GM21528 (cell line): ENCODE data around the gene SLC35G3.
"Not testable (repeated sequence)": the region's sequence is repeated elsewhere in the genome, so short reads cannot be mapped to it uniquely, and the experiment has no call there.

Experiments used
- ATAC-seq: cut with Tn5 transposase; IDR thresholded peaks from one replicate; pipeline ENCODE4 v1.9.1; 2021; ENCODE audit warnings: mild to moderate bottlenecking, moderate library complexity; ENCODE audit not compliant: unreplicated experiment, low FRiP score

SLC35G3 gene

GRCh38 chr17:35212668-35213067 is 18.5 kb upstream of the SLC35G3 start:
- no peak for ATAC-seq

GRCh38 chr17:35210741-35211140 is 16.5 kb upstream of the SLC35G3 start:
- no peak for ATAC-seq

DNA sequence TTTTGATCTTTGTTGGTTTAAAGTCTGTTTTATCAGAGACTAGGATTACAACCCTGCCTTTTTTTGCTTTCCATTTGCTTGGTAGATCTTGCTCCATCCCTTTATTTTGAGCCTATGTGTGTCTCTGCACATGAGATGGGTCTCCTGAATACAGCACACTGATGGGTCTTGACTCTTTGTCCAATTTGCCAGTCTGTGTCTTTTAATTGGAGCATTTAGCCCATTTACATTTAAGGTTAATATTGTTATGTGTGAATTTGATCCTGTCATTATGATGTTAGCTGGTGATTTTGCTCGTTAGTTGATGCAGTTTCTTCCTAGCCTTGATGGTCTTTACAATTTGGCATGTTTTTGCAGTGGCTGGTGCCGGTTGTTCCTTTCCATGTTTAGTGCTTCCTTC is 8.4 kb upstream of the SLC35G3 start:
- not testable (repeated sequence) for ATAC-seq

DNA sequence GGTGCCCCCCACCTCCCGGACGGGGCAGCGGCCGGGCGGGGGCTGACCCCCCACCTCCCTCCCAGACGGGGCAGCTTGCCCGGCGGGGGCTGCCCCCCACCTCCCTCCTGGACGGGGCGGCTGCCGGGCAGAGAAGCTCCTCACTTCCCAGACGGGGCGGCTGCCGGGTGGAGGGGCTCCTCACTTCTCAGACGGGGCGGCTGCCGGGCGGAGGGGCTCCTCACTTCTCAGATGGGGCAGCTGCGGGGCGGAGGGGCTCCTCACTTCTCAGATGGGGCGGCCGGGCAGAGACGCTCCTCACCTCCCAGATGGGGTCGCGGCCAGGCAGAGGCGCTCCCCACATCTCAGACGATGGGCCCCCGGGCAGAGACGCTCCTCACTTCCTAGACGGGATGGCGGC is 869 bp upstream of the SLC35G3 start:
- ATAC-seq: not testable (repeated sequence)

- no peak for ATAC-seq
Observed at GRCh38 chr17:35192708-35193107, 1.5 kb downstream of the SLC35G3 start.

DNA sequence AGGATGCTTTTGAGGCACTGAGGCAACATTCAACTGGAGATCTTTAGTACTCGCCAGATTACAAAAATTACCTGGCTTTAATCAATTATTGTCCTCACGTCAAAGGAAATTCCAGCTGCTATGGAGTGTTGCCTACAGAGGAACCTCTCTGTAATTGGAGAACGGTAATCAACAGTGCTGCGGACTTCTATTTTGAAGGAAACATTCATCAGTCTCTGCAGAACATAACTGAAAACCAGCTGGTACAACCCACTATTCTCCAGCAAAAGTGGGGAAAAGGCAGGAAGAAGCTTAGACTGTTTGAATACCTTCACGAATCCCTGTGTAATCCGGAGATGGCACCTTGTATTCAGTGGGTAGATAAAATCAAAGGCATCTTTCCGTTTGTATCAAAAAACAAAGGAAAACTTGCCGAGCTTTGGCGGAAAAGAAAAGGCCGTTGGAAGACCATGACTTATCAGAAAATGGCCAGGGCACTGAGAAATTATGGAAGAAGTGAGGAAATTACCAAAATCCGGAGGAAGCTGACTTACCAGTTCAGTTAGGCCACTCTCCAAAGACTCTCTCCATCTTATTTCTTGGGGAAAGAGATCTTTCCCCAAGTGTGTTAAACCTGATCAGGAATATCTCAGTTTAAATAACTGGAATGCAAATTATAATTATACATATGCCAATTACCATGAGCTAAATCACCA is 3.0 kb downstream of the SLC35G3 start:
- ATAC-seq: no peak

GRCh38 chr17:35189291-35189690 is 4.9 kb downstream of the SLC35G3 start:
- no peak for ATAC-seq

DNA sequence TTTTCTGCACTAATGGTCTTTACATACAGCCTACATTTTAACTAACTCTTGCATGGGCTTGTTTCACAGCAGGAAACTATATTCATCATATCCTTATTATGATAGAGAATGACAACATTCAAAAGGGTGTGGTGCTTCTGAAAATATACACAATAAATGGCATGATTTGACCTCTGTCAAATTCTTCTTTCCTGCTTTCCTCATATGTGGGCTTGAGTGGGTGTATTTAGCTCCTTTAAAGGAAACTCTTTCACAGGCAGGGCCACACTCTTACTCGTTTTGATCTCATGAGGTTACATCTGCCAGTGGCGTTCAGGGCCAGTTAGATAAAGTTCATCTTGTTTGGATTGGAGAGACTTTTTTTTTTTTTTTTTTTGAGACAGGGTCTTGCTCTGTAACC is 6.1 kb downstream of the SLC35G3 start:
- no peak for ATAC-seq

DNA sequence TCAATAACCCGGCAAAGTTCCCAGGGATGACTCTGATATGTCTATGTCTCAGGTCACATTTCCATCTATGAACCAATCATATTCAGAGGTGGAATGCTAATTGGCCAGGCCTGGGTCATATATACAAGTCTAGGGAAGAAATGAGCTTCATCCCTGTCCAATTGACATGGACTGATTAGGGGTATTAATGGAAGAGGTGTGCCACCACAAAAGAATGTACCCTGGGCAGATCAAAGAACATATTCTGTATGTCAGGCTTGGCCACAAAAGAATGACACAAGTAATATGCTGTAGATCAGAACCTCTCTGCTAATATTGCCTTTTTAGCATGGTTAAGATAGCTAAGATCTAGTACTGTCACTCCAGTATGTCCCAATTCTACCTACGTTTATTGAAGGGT is 6.7 kb downstream of the SLC35G3 start:
- ATAC-seq: no peak

GRCh38 chr17:35185849-35186248 is 8.3 kb downstream of the SLC35G3 start:
- no peak for ATAC-seq

DNA sequence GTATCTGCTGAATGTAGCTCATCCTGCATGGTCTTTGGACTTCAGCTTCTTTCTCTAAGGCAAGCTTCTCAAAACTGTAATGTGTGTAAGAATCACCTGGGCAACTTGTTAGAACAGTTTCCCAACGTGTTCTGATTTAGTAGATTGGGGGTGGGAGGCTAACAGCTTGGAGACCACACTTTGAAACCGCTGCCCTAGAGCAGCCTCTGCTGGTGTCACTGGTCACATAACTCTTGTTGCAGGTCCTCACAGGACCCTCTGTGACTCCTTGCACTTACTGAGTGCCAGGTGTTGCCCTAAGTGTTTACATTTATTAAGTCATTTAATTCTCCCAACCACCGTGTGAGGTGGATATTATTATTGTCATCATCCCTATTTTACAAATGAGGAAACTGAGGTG is 9.9 kb downstream of the SLC35G3 start:
- no peak for ATAC-seq

GRCh38 chr17:35183332-35183731 is 10.9 kb downstream of the SLC35G3 start:
- ATAC-seq: no peak

GRCh38 chr17:35179379-35179778 is 14.8 kb downstream of the SLC35G3 start:
- ATAC-seq: not testable (repeated sequence)

GRCh38 chr17:35176897-35177296 is 17.3 kb downstream of the SLC35G3 start:
- no peak for ATAC-seq

DNA sequence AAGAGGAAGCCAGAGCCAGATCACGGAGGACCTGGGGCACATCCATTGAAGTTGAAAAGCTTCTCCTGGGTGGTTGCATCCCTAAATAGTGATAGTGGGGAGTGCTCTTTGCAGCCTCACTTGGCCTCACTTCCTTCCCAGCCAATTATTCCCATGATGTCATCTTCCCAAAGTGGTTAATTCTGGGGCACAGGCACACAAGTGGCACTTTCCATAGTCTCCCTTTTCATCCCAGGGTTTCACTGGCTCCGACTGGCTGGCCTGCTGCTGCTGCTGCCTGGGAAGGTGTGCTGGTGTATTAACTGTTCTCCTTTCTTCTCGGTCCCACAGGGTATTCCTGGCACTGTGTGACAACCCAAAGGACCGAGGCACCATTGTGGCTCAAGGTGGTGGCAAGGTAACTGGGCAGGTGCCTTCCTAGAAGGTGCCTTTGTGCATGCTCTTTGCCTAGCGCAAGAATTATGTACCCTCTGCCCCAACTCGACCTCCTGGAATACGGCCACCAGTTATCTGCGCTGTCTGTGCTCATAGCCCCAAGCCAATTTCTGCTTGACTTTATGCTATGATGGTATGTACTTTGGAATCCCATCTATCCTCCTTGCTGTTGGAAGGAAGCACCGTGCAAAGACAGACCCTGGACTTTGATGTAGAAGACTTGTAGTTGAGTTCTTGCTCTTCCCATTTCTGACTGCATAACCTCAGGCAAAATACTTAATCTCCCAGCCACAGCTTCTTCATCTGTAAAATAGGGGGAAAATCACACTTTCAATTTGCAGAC is 18.4 kb downstream of the SLC35G3 start:
- no peak for ATAC-seq

GRCh38 chr17:35174835-35175334 is 19.3 kb downstream of the SLC35G3 start:
- ATAC-seq: no peak

- not testable (repeated sequence) for ATAC-seq
Observed at GRCh38 chr17:35172321-35172720, 21.9 kb downstream of the SLC35G3 start.

DNA sequence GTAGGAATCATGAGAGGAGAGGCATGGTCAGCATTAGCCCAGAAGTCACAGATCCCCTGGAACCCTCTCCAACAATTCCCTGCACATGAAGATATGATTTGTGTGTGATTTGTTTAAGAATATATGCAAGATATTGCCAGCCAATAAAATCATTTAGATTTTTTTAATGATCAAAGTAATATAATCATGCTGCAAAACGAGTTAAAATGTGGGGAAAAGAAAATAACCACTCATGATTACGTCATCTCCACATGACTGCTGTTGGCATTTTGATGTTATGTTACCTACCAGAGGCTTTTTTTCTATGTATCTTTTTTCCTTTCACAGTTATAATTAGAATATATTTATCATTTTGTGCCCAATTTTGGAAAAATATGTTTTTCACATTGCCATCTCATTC is 22.4 kb downstream of the SLC35G3 start:
- no peak for ATAC-seq

- ATAC-seq: no peak
Observed at GRCh38 chr17:35170968-35171771, 23.0 kb downstream of the SLC35G3 start.

DNA sequence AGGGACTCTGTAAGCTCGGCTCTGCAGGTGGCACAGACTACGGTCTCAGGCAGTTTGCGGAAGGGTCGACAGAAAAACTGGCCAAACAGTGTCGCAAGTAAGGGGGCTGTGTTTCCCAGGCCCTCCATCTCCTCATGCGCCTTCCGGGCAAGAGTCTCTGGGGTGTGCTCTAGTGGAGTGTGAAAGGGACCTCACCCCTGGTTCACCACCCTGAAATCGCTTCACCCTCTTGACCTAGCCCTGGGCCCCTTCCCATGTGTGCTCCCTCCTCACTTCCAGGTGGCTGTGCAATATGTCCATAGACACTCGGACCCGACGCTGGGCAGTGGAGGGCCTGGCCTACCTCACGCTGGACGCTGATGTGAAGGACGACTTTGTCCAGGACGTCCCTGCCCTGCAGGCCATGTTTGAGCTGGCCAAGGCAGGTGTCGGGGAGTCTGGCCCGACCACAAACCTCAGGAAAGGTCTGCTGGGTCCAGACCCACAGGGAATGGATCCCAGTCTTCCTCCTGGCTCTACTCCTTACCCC is 24.3 kb downstream of the SLC35G3 start:
- no peak for ATAC-seq

DNA sequence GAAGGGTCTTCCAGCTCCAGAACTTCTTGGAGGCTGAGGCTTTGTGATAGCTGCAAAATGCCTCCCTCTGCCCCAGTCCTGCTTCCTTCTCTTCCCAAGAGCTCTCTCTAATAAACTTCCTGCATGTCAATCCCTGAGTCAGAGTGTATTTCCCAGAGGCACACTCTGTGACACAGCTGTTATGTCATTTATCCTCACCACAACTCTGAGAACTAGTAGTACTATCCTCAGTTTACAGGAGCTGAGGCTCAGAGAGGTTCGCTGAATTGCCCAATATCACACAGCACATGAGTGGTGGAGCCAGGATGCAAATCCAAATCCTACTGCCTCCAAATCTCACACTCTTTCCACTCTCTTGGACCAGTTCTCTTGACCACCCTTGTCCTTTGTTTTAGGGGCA is 26.5 kb downstream of the SLC35G3 start:
- ATAC-seq: no peak
